Superior temporal gyrus (tissue), 1 donor: Measurements from ENCODE around the gene CRYGN.

Experiments
- DNase-seq: peaks from one replicate; pipeline ENCODE4 v3.0.0-alpha.2; 2016; ENCODE audit errors: extremely low spot score

Gene CRYGN

DNA sequence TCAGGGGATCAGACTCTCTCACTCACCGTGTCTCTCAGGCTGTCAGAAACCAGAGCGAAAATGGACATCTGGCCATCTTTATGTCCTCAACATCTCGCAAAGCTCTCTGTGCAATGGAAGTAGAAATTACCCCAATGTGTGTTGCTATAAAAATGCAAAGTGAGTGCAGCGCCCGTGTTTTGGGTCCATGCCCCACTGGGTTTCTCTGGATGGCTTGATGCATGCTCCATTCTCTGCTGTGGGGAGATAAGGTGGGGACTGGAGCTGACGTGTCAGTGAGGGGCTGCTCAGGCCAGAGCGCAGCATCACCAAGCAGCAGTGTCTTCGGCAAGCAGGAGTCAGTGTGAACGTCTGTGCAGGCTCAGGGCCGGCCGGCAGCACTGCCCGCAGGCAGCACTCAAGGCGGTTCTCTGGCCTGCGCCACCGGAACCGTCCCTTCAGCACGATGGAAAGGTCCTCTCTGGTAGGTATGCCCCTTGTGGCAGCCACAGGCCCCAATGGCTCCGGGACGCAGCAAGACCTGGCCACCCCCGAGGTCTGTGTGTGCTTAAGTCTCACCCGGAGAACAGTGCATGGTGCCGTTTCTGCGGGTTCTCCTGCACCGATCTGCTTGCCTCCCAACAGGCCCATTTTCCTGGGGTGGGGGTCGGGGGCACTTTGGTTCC, 60.3 kb downstream of the CRYGN start:
- DNase-seq, result no peak

DNA sequence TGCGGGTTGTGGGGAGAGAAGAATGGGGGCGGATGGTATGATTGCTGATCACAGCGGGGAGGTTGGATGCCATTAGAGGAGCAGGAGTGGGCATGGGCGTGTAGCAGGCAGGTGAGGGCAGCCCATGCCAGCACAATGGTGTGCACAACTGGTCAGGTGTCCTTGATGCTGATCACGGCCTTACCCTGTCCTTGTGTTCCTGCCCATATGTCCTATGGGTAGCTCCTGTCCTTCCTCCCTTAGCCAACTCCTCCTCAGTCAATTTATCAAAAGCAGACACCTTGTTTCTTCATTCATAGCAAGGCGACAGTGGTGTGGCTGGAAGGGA, 60.8 kb downstream of the CRYGN start:
- no peak for DNase-seq
